H1 (cell line): ENCODE results near the gene CTBP2. TPM values are rescaled to one million over a fixed set of nuclear protein-coding genes. Genes with fewer than 3 reads are reported as not detected.

Experiments
- CTCF ChIA-PET: fragments of 300-600 bp; sonication (Branson Sonifier 250); formaldehyde crosslinking; loops from one replicate; lab custom pipeline; 2021; ENCODE audit not compliant: partially characterized antibody; lab: Charles Lee
- POLR2A ChIA-PET: fragments of 300-600 bp; sonication (Branson Sonifier 250); formaldehyde crosslinking; loops from one replicate; lab custom pipeline; 2021; ENCODE audit warnings: inconsistent platforms; ENCODE audit not compliant: partially characterized antibody; lab: Charles Lee
- DNase-seq, 2 experiments: peaks; one replicate each; pipeline versions ENCODE4 v3.0.0 to v3.0.0-alpha.2; 2010 to 2022; ENCODE audit warnings: low spot score in 2 of 2, low read depth in 1 of 2, mixed read lengths in 1 of 2
- FAIRE-seq: peaks from 2 replicates; lab custom pipeline; 2011; peaks lifted over from hg19 to GRCh38; lab: Jason Lieb, UNC
- H2AFZ ChIP-seq: 2 replicates; pipeline ENCODE4 v1.8.1; 2012; ENCODE audit warnings: low read length, inconsistent platforms
- H2AK5ac ChIP-seq: 2 replicates; pipeline ENCODE4 v1.6.1; 2013; ENCODE audit warnings: low read depth, low read length
- H2BK120ac ChIP-seq: replicated peaks from 2 replicates; pipeline ENCODE3; 2013; ENCODE audit warnings: low read depth, low read length, inconsistent platforms
- H2BK12ac ChIP-seq: 2 replicates; pipeline ENCODE4 v1.6.1; 2013; ENCODE audit warnings: low read depth, low read length
- H2BK15ac ChIP-seq: 2 replicates; pipeline ENCODE4 v1.6.1; 2013; ENCODE audit warnings: low read length
- H2BK20ac ChIP-seq: 2 replicates; pipeline ENCODE4 v1.6.1; 2013; ENCODE audit warnings: low read length
- H2BK5ac ChIP-seq: 2 replicates; pipeline ENCODE4 v1.6.1; 2013; ENCODE audit warnings: low read depth, low read length
- H3K14ac ChIP-seq: 2 replicates; pipeline ENCODE4 v1.6.1; 2013; ENCODE audit warnings: inconsistent platforms; ENCODE audit not compliant: insufficient read length
- H3K18ac ChIP-seq: 2 replicates; pipeline ENCODE4 v1.6.1; 2013; ENCODE audit warnings: low read length; ENCODE audit errors: extremely low read depth
- H3K23ac ChIP-seq: 2 replicates; pipeline ENCODE4 v1.6.1; 2013; ENCODE audit warnings: inconsistent platforms; ENCODE audit not compliant: insufficient read length
- H3K23me2 ChIP-seq: 2 replicates; pipeline ENCODE4 v1.6.1; 2013; ENCODE audit warnings: low read depth, low read length
- H3K27ac ChIP-seq: 2 replicates; pipeline ENCODE4 v1.6.1; 2011; ENCODE audit warnings: low read depth, low read length, inconsistent platforms
- H3K27me3 ChIP-seq, 4 experiments: replicated peaks in 1 of 4; 1 replicate in 1 of 4; 2 replicates in 3 of 4; pipeline versions ENCODE4 v1.6.1 to v1.8.1; 2011 to 2013; ENCODE audit warnings: low read length in 3 of 4, mild to moderate bottlenecking in 3 of 4, inconsistent platforms in 2 of 4, mixed read lengths in 2 of 4, moderate library complexity in 1 of 4; ENCODE audit not compliant: control insufficient read depth in 3 of 4, insufficient read depth in 3 of 4; ENCODE audit errors: extremely low read depth in 1 of 4
- H3K36me3 ChIP-seq, 4 experiments: 2 replicates each; pipeline versions ENCODE4 v1.6.1 to v1.8.1; 2011 to 2013; ENCODE audit warnings: mild to moderate bottlenecking in 4 of 4, low read length in 3 of 4, moderate library complexity in 2 of 4, control low read depth in 1 of 4, inconsistent platforms in 1 of 4; ENCODE audit not compliant: insufficient read depth in 4 of 4, control insufficient read depth in 2 of 4
- H3K4ac ChIP-seq: replicated peaks from 2 replicates; pipeline ENCODE3; 2013; ENCODE audit warnings: low read length, low read depth, mixed read lengths, inconsistent platforms; ENCODE audit not compliant: insufficient read length
- H3K4me1 ChIP-seq, 4 experiments: replicated peaks in 1 of 4; 1 replicate in 1 of 4; 2 replicates in 3 of 4; pipeline versions ENCODE4 v1.6.1 to v1.8.1; 2011 to 2013; ENCODE audit warnings: low read length in 3 of 4, inconsistent platforms in 2 of 4, mixed read lengths in 1 of 4; ENCODE audit not compliant: insufficient read depth in 4 of 4, control insufficient read depth in 3 of 4
- H3K4me2 ChIP-seq, 2 experiments: 2 replicates each; pipeline versions ENCODE4 v1.6.1 to v1.8.1; 2011 to 2013; ENCODE audit warnings: low read depth in 2 of 2, low read length in 2 of 2, control low read depth in 1 of 2, inconsistent platforms in 1 of 2, mild to moderate bottlenecking in 1 of 2; ENCODE audit not compliant: insufficient read depth in 1 of 2
- H3K4me3 ChIP-seq, 4 experiments: fragments of 200-600, 300-600 bp in 1 of 4; sonication (generic), shearing (Covaris generic), sonication (Bioruptor Twin) in 1 of 4; 2 replicates each; pipeline versions ENCODE4 v1.5.1 to v1.8.1; 2011 to 2016; ENCODE audit warnings: low read length in 4 of 4, low read depth in 3 of 4, control low read depth in 2 of 4, inconsistent platforms in 2 of 4, mild to moderate bottlenecking in 2 of 4, mixed read lengths in 1 of 4, moderate library complexity in 1 of 4; ENCODE audit not compliant: insufficient read depth in 2 of 4; ENCODE audit errors: extremely low read depth in 1 of 4
- H3K56ac ChIP-seq: replicated peaks from 2 replicates; pipeline ENCODE3; 2013; ENCODE audit warnings: low read depth, mild to moderate bottlenecking, mixed read lengths, low read length, inconsistent platforms; ENCODE audit not compliant: insufficient read length
- H3K79me1 ChIP-seq: 2 replicates; pipeline ENCODE4 v1.6.1; 2013; ENCODE audit warnings: low read depth, low read length, control low read depth
- H3K79me2 ChIP-seq, 2 experiments: 2 replicates each; pipeline versions ENCODE4 v1.6.1 to v1.8.1; 2012 to 2013; ENCODE audit warnings: low read length in 2 of 2, mild to moderate bottlenecking in 2 of 2, inconsistent platforms in 1 of 2; ENCODE audit not compliant: insufficient read depth in 2 of 2, control insufficient read depth in 1 of 2
- H3K9ac ChIP-seq, 4 experiments: replicated peaks in 1 of 4; 1 replicate in 1 of 4; 2 replicates in 3 of 4; pipeline versions ENCODE4 v1.6.1 to v1.8.1; 2011 to 2013; ENCODE audit warnings: low read depth in 3 of 4, low read length in 3 of 4, control low read depth in 2 of 4, mild to moderate bottlenecking in 2 of 4, moderate library complexity in 2 of 4, inconsistent platforms in 1 of 4; ENCODE audit errors: extremely low read depth in 1 of 4
- H3K9me3 ChIP-seq, 2 experiments: 2 replicates each; pipeline versions ENCODE4 v1.6.1 to v1.8.1; 2012 to 2013; ENCODE audit warnings: mild to moderate bottlenecking in 2 of 2, moderate library complexity in 2 of 2, control low read depth in 1 of 2, inconsistent platforms in 1 of 2, low read depth in 1 of 2, low read length in 1 of 2, mixed read lengths in 1 of 2; ENCODE audit not compliant: insufficient read depth in 2 of 2
- H4K20me1 ChIP-seq, 2 experiments: replicated peaks in 1 of 2; 2 replicates each; pipeline versions ENCODE3 to v1.8.1; 2011 to 2013; ENCODE audit warnings: inconsistent platforms in 2 of 2, low read length in 2 of 2, mild to moderate bottlenecking in 1 of 2; ENCODE audit not compliant: insufficient read depth in 2 of 2, control insufficient read depth in 1 of 2
- H4K5ac ChIP-seq: 2 replicates; pipeline ENCODE4 v1.6.1; 2013; ENCODE audit warnings: low read length, low read depth, mixed read lengths, inconsistent platforms; ENCODE audit not compliant: insufficient read length
- H4K8ac ChIP-seq: 2 replicates; pipeline ENCODE4 v1.8.0; 2013; ENCODE audit warnings: mild to moderate bottlenecking, moderate library complexity, low read length, inconsistent platforms; ENCODE audit not compliant: insufficient read depth; ENCODE audit errors: extremely low read depth
- H4K91ac ChIP-seq: replicated peaks from 2 replicates; pipeline ENCODE3; 2013; ENCODE audit warnings: low read length, mixed read lengths, inconsistent platforms; ENCODE audit not compliant: insufficient read length
- ASH2L ChIP-seq: fragments of 200-600, 300-600 bp; sonication (generic); IDR thresholded peaks from one replicate; pipeline ENCODE4 v1.7.1; 2017; ENCODE audit warnings: low read length
- CTBP2 ChIP-seq: IDR thresholded peaks from 2 replicates; pipeline ENCODE4 v1.7.0; 2011; ENCODE audit warnings: borderline replicate concordance, mild to moderate bottlenecking, moderate library complexity, mixed read lengths, low read length; ENCODE audit not compliant: insufficient read depth, insufficient read length
- JUN ChIP-seq: IDR thresholded peaks from 2 replicates; pipeline ENCODE4 v1.6.1; 2011; ENCODE audit warnings: low read depth, mild to moderate bottlenecking, improper control_type of control experiment, low read length
- POU5F1 ChIP-seq: IDR thresholded peaks from 2 replicates; pipeline ENCODE4 v1.6.1; 2011; ENCODE audit warnings: low read depth, mild to moderate bottlenecking, low read length, moderate library complexity
- RFX5 ChIP-seq: IDR thresholded peaks from 2 replicates; pipeline ENCODE4 v1.6.1; 2011; ENCODE audit warnings: low read depth, low read length, improper control_type of control experiment, borderline replicate concordance
- TAF1 ChIP-seq: IDR thresholded peaks from 2 replicates; pipeline ENCODE4 v1.6.1; 2011; ENCODE audit warnings: mild to moderate bottlenecking, low read depth, low read length
- WGBS, 2 experiments: shearing (Covaris generic) in 1 of 2; methylation state at CpG; one replicate each; pipeline versions ENCODE4 v1.1.6 to v1.1.7; 2013 to 2015; ENCODE audit warnings: low lambda C conversion rate in 2 of 2, mixed read lengths in 2 of 2, inconsistent platforms in 1 of 2, low coverage in 1 of 2, missing lambda C conversion rate in 1 of 2; ENCODE audit not compliant: insufficient replicate concordance in 2 of 2, insufficient coverage in 1 of 2, insufficient read length in 1 of 2; ENCODE audit errors: extremely low coverage in 1 of 2, missing lambda C conversion rate in 1 of 2; 5-methylcytosine and 5-hydroxymethylcytosine counted together
- polyA plus RNA-seq, 7 experiments: library from polyadenylated mRNA; depleted of rRNA in 3 of 7; stranded (reverse) in 5 of 7; unstranded in 2 of 7; fragments of >200 nt in 5 of 7; fragments of 200-250 nt in 2 of 7; gene quantifications; 1 replicate in 5 of 7; 2 replicates in 1 of 7; 4 replicates in 1 of 7; pipeline versions ENCODE4 v1.2.1 to v1.2.3, GENCODE V29; 2011 to 2013; ENCODE audit warnings: missing spikeins in 2 of 7, mixed read lengths in 2 of 7
- total RNA-seq: library from RNA; stranded (reverse); fragmentation: NEBNext Ultra II Directional; extraction: Animal tissue kit (Norgen Biotek cat#: 25700); gene quantifications from 2 replicates; pipeline ENCODE4 v1.2.1, GENCODE V29; 2021
- TF ChIP-seq, protein P1 (sequence below): IDR thresholded peaks from 2 replicates; pipeline ENCODE4 v1.6.1; 2012; ENCODE audit warnings: inconsistent platforms
- TF ChIP-seq, protein P2 (sequence below), 3 experiments: IDR thresholded peaks; 1 replicate in 2 of 3; 2 replicates in 1 of 3; pipeline versions ENCODE4 v1.5.1 to v1.6.1; 2011; ENCODE audit warnings: low read length in 3 of 3, mild to moderate bottlenecking in 3 of 3, inconsistent platforms in 2 of 3, low read depth in 1 of 3, moderate library complexity in 1 of 3; ENCODE audit not compliant: insufficient read depth in 1 of 3; ENCODE audit errors: control extremely low read depth in 1 of 3

CTBP2 gene
- total and polyA plus RNA-seq, 2 of the 8 experiments (the other 6 are each of a cell fraction or from before 2014, with no cell fraction given) = 208 to 221 TPM

DNA sequence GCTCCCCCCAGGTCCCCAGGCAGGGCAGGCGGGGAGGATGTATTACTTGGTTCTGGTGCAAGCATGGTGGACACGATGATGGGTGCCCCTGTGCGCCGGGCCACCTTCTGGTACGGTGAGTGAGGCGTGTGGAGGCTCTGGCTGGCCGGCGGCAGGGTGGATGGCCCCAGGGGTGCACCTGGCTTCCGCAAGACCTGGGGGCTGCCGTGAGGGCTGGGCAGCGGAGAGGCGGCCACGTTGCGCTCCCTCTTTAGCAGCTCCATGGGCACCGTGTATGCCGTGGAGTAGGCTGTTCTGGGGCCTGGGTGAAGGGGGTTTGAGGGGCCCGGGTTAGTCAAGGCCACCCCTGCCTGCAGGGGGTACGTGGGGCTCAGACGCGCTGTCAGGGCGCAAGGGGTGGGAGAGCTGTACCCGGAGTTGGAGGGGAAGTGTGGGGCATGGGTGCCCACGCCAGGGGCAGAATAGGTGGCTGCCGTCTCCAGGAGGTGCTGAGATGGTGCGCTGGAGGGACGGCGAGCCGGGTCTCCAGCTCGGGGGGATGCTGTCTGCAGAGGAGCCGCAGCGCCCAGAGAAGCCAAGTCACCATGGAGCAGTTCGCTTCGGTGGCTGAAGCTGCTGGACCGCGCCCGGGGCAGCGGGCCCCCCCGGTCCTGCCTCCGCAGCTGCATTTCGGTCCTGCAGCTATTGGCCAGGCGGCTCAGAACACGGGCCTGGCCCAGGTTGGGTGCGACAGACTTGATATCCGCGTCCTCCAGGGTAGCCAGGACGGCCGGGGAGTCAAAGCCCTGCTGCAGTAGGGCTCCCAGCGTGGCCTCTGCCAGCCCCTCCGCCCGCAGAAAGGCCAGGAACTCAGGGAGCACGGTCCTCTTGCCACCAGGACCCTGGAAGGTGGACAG is 134.1 kb downstream of the CTBP2 start:
- H2BK12ac ChIP-seq = no peak overlapping the region
- H3K79me2 ChIP-seq = peaks cover 8 to 99% of the 10 kb centered on the region in 2 experiments; a peak in 3 of 4 replicates
- no peak overlapping the region for H2BK120ac ChIP-seq
- H3K4me2 ChIP-seq = no peak overlapping the region
- H3K4me1 ChIP-seq = peaks cover 0 to 7% (median 4%) of the 10 kb centered on the region in 4 experiments; a peak in 5 of 7 replicates
- H4K5ac ChIP-seq = no peak overlapping the region
- H2BK5ac ChIP-seq = peak overlapping the region; percentile 8; the same call in 1 of the 2 replicates
- no peak for DNase-seq
- H4K20me1 ChIP-seq = peaks cover 36 to 46% of the 10 kb centered on the region in 2 experiments
- no peak overlapping the region for H3K27ac ChIP-seq
- H2AFZ ChIP-seq = no peak overlapping the region
- H3K14ac ChIP-seq = no peak overlapping the region
- H3K56ac ChIP-seq = no peak overlapping the region
- 94% methylated on average over 50 of the region's 51 CpGs; no CpG with 5 or more reads in 1 of the 2 experiments for WGBS, 2 experiments
- H4K91ac ChIP-seq = no peak overlapping the region
- no peak overlapping the region for H3K9ac ChIP-seq
- no peaks in the 10 kb centered on the region for H3K23me2 ChIP-seq
- H3K79me1 ChIP-seq = peaks cover 29% of the 10 kb centered on the region
- H3K36me3 ChIP-seq = peaks cover 6 to 53% (median 26%) of the 10 kb centered on the region in 4 experiments; a peak in 7 of 8 replicates
- ChIA-PET POLR2A (interaction anchor here (0.7 to 1.5 kb wide), 2 partner anchors 17 to 254 kb away, joined by 3 to 4 read pairs; no protein-coding TSS in a partner anchor), CTCF (interaction anchor here (0.6 to 1.8 kb wide), 5 partner anchors 10 to 607 kb away, joined by 3 to 8 read pairs (median 4); no protein-coding TSS in a partner anchor)
- no peak overlapping the region for H4K8ac ChIP-seq
- H2BK20ac ChIP-seq = no peak overlapping the region
- H3K9me3 ChIP-seq = peaks cover under 1 to 2% of the 10 kb centered on the region in 2 experiments; a peak in 2 of 4 replicates
- H3K27me3 ChIP-seq = no peaks in the 10 kb centered on the region
- no peak overlapping the region for H2AK5ac ChIP-seq
- H2BK15ac ChIP-seq = no peak overlapping the region
- no peak overlapping the region for H3K23ac ChIP-seq
- FAIRE-seq = no peak
- H3K4ac ChIP-seq = no peak overlapping the region
- H3K18ac ChIP-seq = no peak overlapping the region
- H3K4me3 ChIP-seq = no peak overlapping the region
- TF ChIP-seq POU5F1 (no peak), CTBP2 (no peak), JUN (no peak), TAF1 (no peak), ASH2L (no peak), RFX5 (no peak)
- TF ChIP-seq, protein P1, sequence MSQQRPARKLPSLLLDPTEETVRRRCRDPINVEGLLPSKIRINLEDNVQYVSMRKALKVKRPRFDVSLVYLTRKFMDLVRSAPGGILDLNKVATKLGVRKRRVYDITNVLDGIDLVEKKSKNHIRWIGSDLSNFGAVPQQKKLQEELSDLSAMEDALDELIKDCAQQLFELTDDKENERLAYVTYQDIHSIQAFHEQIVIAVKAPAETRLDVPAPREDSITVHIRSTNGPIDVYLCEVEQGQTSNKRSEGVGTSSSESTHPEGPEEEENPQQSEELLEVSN = no peak
- TF ChIP-seq, protein P2, sequence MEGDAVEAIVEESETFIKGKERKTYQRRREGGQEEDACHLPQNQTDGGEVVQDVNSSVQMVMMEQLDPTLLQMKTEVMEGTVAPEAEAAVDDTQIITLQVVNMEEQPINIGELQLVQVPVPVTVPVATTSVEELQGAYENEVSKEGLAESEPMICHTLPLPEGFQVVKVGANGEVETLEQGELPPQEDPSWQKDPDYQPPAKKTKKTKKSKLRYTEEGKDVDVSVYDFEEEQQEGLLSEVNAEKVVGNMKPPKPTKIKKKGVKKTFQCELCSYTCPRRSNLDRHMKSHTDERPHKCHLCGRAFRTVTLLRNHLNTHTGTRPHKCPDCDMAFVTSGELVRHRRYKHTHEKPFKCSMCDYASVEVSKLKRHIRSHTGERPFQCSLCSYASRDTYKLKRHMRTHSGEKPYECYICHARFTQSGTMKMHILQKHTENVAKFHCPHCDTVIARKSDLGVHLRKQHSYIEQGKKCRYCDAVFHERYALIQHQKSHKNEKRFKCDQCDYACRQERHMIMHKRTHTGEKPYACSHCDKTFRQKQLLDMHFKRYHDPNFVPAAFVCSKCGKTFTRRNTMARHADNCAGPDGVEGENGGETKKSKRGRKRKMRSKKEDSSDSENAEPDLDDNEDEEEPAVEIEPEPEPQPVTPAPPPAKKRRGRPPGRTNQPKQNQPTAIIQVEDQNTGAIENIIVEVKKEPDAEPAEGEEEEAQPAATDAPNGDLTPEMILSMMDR (IDR thresholded peaks at IDR 0.05; ENCODE audit: control extremely low read depth in 1 of 3, insufficient read depth in 1 of 3, low read depth in 1 of 3, low read length in 3 of 3) = no peak
